ENCODE measurements around the gene SPATA2.

The SPATA2 gene

DNA sequence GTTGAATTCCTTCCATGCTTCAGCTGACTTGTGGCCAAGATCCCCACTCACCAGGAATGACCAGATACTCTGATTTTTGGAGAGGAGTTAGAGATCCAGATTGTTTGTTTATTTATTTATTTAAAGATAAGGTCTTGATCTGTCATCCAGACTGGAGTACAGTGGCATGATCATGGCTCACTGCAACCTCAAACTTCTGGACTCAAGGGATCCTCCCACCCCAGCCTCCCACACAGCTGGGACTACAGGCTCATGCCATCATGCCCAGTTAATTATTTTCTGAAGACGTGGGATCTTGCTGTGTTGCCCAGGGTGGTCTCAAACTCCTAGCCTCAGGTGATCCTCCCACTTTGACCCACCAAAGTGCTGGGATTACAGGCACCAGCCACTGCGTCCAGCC lies 4.1 kb upstream of the SPATA2 start:
- no peaks in the 10 kb centered on the region for H3K9me3 ChIP-seq (ENCODE audit: insufficient read depth, low read depth, low read length)
- H2AFZ ChIP-seq (ENCODE audit: low read length): no peak overlapping the region
- H3K4me1 ChIP-seq (ENCODE audit: insufficient read depth, low read length, poor library complexity, severe bottlenecking): peaks cover 12% of the 10 kb centered on the region
- no peaks in the 10 kb centered on the region for H3K9me2 ChIP-seq (replicated peaks; ENCODE audit: low read depth, low read length)
- peaks cover 8% of the 10 kb centered on the region for H3K79me2 ChIP-seq (ENCODE audit: insufficient read depth, low read length)
- no peaks in the 10 kb centered on the region for H3K27me3 ChIP-seq (ENCODE audit: insufficient read depth, low read length, poor library complexity, severe bottlenecking)
- H3K36me3 ChIP-seq (ENCODE audit: insufficient read depth, low read length): no peaks in the 10 kb centered on the region
- no peaks in the 10 kb centered on the region for H3F3A ChIP-seq (ENCODE audit: low read depth)
- no peak overlapping the region for H3K4me2 ChIP-seq (ENCODE audit: low read depth, low read length, poor library complexity, severe bottlenecking)
- H3K4me3 ChIP-seq (ENCODE audit: low read length, poor library complexity, severe bottlenecking): no peak overlapping the region
- TF ChIP-seq, protein P1, sequence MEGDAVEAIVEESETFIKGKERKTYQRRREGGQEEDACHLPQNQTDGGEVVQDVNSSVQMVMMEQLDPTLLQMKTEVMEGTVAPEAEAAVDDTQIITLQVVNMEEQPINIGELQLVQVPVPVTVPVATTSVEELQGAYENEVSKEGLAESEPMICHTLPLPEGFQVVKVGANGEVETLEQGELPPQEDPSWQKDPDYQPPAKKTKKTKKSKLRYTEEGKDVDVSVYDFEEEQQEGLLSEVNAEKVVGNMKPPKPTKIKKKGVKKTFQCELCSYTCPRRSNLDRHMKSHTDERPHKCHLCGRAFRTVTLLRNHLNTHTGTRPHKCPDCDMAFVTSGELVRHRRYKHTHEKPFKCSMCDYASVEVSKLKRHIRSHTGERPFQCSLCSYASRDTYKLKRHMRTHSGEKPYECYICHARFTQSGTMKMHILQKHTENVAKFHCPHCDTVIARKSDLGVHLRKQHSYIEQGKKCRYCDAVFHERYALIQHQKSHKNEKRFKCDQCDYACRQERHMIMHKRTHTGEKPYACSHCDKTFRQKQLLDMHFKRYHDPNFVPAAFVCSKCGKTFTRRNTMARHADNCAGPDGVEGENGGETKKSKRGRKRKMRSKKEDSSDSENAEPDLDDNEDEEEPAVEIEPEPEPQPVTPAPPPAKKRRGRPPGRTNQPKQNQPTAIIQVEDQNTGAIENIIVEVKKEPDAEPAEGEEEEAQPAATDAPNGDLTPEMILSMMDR (conservative IDR thresholded peaks at IDR 0.05; ENCODE audit: low read length): no peak
- no peak for TF ChIP-seq EZH2phosphoT487 (IDR thresholded peaks at IDR 0.05; ENCODE audit: borderline replicate concordance)
- H4K20me1 ChIP-seq (ENCODE audit: insufficient read depth, low read length, poor library complexity, severe bottlenecking): peaks cover 5% of the 10 kb centered on the region
- H3K9ac ChIP-seq (ENCODE audit: low read depth, low read length, poor library complexity, severe bottlenecking): no peak overlapping the region

DNA sequence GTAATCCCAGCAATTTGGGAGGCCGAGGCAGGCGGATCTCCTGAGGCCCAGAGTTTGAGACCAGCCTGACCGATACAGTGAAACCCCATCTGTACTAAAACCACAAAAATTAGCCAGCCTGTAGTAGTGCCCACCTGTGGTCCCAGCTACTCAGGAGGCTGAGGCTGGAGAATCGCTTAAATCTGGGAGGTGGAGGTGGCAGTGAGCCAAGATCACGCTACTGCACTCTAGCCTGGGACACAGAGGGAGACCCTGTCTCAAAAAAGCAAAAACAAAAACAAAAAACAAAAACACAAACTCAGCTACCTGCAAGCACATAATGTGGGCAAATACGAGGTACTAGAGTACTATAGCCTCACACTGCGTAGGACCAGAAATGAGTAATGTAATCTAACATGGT lies 3.7 kb upstream of the SPATA2 start:
- Histone ChIP-seq H3K9me3 (ENCODE audit: insufficient read depth, low read depth, low read length) (no peaks in the 10 kb centered on the region), H3K36me3 (ENCODE audit: insufficient read depth, low read length) (no peaks in the 10 kb centered on the region), H2AFZ (ENCODE audit: low read length) (no peak overlapping the region), H3K4me3 (ENCODE audit: low read length, poor library complexity, severe bottlenecking) (no peak overlapping the region), H3F3A (ENCODE audit: low read depth) (no peaks in the 10 kb centered on the region), H3K9ac (ENCODE audit: low read depth, low read length, poor library complexity, severe bottlenecking) (no peak overlapping the region), H3K79me2 (ENCODE audit: insufficient read depth, low read length) (peaks cover 13% of the 10 kb centered on the region), H3K4me1 (ENCODE audit: insufficient read depth, low read length, poor library complexity, severe bottlenecking) (peaks cover 16% of the 10 kb centered on the region), H3K27me3 (ENCODE audit: insufficient read depth, low read length, poor library complexity, severe bottlenecking) (no peaks in the 10 kb centered on the region), H4K20me1 (ENCODE audit: insufficient read depth, low read length, poor library complexity, severe bottlenecking) (peaks cover 8% of the 10 kb centered on the region), H3K4me2 (ENCODE audit: low read depth, low read length, poor library complexity, severe bottlenecking) (no peak overlapping the region), H3K9me2 (replicated peaks; ENCODE audit: low read depth, low read length) (no peaks in the 10 kb centered on the region)
- TF ChIP-seq, protein P1 (conservative IDR thresholded peaks at IDR 0.05; ENCODE audit: low read length): no peak
- no peak for TF ChIP-seq EZH2phosphoT487 (IDR thresholded peaks at IDR 0.05; ENCODE audit: borderline replicate concordance)

DNA sequence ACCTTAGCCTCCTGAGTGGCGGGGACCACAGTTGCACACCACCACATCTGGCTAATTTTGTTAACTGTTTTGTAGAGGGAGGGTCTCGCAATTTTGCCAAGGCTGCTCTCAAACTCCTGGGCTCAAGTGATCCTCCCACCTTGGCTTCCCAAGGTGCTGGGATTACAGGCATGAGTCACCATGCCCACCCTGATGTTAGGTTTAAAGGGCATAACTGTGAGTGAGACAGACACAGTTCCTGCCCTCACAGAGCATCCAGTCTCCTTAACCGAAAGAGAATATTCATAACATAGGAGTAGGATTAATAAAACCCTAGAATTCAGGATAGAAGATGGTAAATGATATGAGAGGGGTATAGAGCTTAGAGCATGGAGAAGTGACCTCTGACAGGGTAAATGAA lies 3.1 kb upstream of the SPATA2 start:
- H3F3A ChIP-seq (ENCODE audit: low read depth): no peaks in the 10 kb centered on the region
- peaks cover 18% of the 10 kb centered on the region for H3K79me2 ChIP-seq (ENCODE audit: insufficient read depth, low read length)
- TF ChIP-seq, protein P1 (conservative IDR thresholded peaks at IDR 0.05; ENCODE audit: low read length): no peak
- TF ChIP-seq EZH2phosphoT487 (IDR thresholded peaks at IDR 0.05; ENCODE audit: borderline replicate concordance): no peak
- H3K4me2 ChIP-seq (ENCODE audit: low read depth, low read length, poor library complexity, severe bottlenecking): no peak overlapping the region
- H3K4me1 ChIP-seq (ENCODE audit: insufficient read depth, low read length, poor library complexity, severe bottlenecking): peaks cover 22% of the 10 kb centered on the region
- H3K36me3 ChIP-seq (ENCODE audit: insufficient read depth, low read length): no peaks in the 10 kb centered on the region
- no peaks in the 10 kb centered on the region for H3K27me3 ChIP-seq (ENCODE audit: insufficient read depth, low read length, poor library complexity, severe bottlenecking)
- H4K20me1 ChIP-seq (ENCODE audit: insufficient read depth, low read length, poor library complexity, severe bottlenecking): peaks cover 14% of the 10 kb centered on the region
- H3K9ac ChIP-seq (ENCODE audit: low read depth, low read length, poor library complexity, severe bottlenecking): no peak overlapping the region
- no peak overlapping the region for H2AFZ ChIP-seq (ENCODE audit: low read length)
- no peaks in the 10 kb centered on the region for H3K9me2 ChIP-seq (replicated peaks; ENCODE audit: low read depth, low read length)
- no peak overlapping the region for H3K4me3 ChIP-seq (ENCODE audit: low read length, poor library complexity, severe bottlenecking)
- H3K9me3 ChIP-seq (ENCODE audit: insufficient read depth, low read depth, low read length): no peaks in the 10 kb centered on the region
